HCT116 (cell line): ENCODE measurements around the gene TCF12.

Experiments
- CTCF ChIP-seq, 3 experiments: fragments of 200-600 bp in 1 of 3; sonication (generic) in 1 of 3; IDR thresholded peaks in 2 of 3; conservative IDR thresholded peaks in 1 of 3; 2 replicates each; pipeline ENCODE4 v1.5.1; 2012 to 2017; ENCODE audit warnings: low read depth in 2 of 3, low read length in 2 of 3, antibody characterized with exemption in 1 of 3, borderline replicate concordance in 1 of 3, control low read depth in 1 of 3, mild to moderate bottlenecking in 1 of 3, mixed read lengths in 1 of 3, mixed run types in 1 of 3, moderate library complexity in 1 of 3; ENCODE audit not compliant: insufficient read depth in 1 of 3
- EZH2 ChIP-seq: fragments of 200-600 bp; sonication (generic); IDR thresholded peaks from 2 replicates; pipeline ENCODE4 v1.6.1; 2017; ENCODE audit warnings: antibody characterized with exemption, mixed run types
- EZH2phosphoT487 ChIP-seq: fragments of 200-600 bp; IDR thresholded peaks from 2 replicates; pipeline ENCODE4 v1.6.1; 2018; ENCODE audit warnings: antibody characterized with exemption, borderline replicate concordance
- MAX ChIP-seq: IDR thresholded peaks from 2 replicates; pipeline ENCODE4 v1.6.1; 2012
- POLR2A ChIP-seq: IDR thresholded peaks from 2 replicates; pipeline ENCODE4 v1.7.0; 2011; ENCODE audit warnings: borderline replicate concordance; ENCODE audit not compliant: insufficient read depth, insufficient read length; ENCODE audit errors: extremely low read depth
- POLR2AphosphoS5 ChIP-seq: IDR thresholded peaks from 2 replicates; pipeline ENCODE4 v1.6.1; 2011; ENCODE audit warnings: mild to moderate bottlenecking, low read depth, low read length, moderate library complexity
- YY1 ChIP-seq: IDR thresholded peaks from 2 replicates; pipeline ENCODE4 v1.6.1; 2011; ENCODE audit warnings: low read length, low read depth, moderate library complexity, mild to moderate bottlenecking; ENCODE audit not compliant: insufficient replicate concordance; ENCODE audit errors: extremely low read depth

- no peak for TF ChIP-seq CTCF (IDR thresholded peaks at IDR 0.05 in 2 of 3, conservative IDR thresholded peaks at IDR 0.05 in 1 of 3; ENCODE audit: borderline replicate concordance in 1 of 3, insufficient read depth in 1 of 3, low read depth in 2 of 3, low read length in 2 of 3)
- TF ChIP-seq EZH2 = no peak
- no peak for TF ChIP-seq YY1
- no peak for TF ChIP-seq POLR2A
- no peak for TF ChIP-seq EZH2phosphoT487
- no peak for TF ChIP-seq MAX
- TF ChIP-seq POLR2AphosphoS5 = no peak
Observed at GRCh38 chr15:57263520-57263919, 345.1 kb downstream of the TCF12 start.
